Gastroesophageal sphincter (tissue), 3 donors: Measurements from ENCODE around the gene HDGF.

Experiments
- CTCF ChIP-seq, 4 experiments: fragments of 200-600 bp in 2 of 4; fragments of 450-650 bp in 2 of 4; sonication (generic) in 1 of 4; IDR thresholded peaks; one replicate each; pipeline ENCODE4 v1.5.1; 2017 to 2019; ENCODE audit warnings: antibody characterized with exemption in 4 of 4, mild to moderate bottlenecking in 2 of 4, moderate library complexity in 2 of 4
- POLR2A ChIP-seq, 2 donors: fragments of 450-650 bp; IDR thresholded peaks; one replicate each; pipeline ENCODE4 v1.6.1; 2017; ENCODE audit warnings: antibody characterized with exemption in 2 of 2, mild to moderate bottlenecking in 2 of 2, moderate library complexity in 1 of 2
- POLR2AphosphoS5 ChIP-seq: sonication (generic); formaldehyde crosslinking; IDR thresholded peaks from one replicate; pipeline ENCODE4 v1.6.1; 2017; ENCODE audit warnings: antibody characterized with exemption

GRCh38 chr1:156749419-156750118 lies 1.9 kb downstream of the HDGF start:
- no peak for TF ChIP-seq CTCF (IDR thresholded peaks at IDR 0.05)
- no peak for TF ChIP-seq POLR2AphosphoS5
- no peak for TF ChIP-seq POLR2A (IDR thresholded peaks at IDR 0.05)
